HepG2 (cell line): ENCODE measurements around the gene TMPRSS11E. TPM values are rescaled to one million over a fixed set of nuclear protein-coding genes. Genes with fewer than 3 reads are reported as not detected.

Experiments used
- MAFK ChIP-seq, 2 experiments: IDR thresholded peaks in 1 of 2; conservative IDR thresholded peaks in 1 of 2; 2 replicates each; pipeline ENCODE4 v1.6.1; 2011; ENCODE audit warnings: improper control_type of control experiment in 2 of 2, low read length in 2 of 2
- POLR2A ChIP-seq, 2 experiments: IDR thresholded peaks; 2 replicates each; pipeline ENCODE4 v1.6.1; 2011; ENCODE audit warnings: low read depth in 2 of 2, low read length in 2 of 2, mild to moderate bottlenecking in 1 of 2, moderate library complexity in 1 of 2; ENCODE audit not compliant: insufficient read depth in 1 of 2
- PRDM10 ChIP-seq: sonication (generic); formaldehyde crosslinking; IDR thresholded peaks from 2 replicates; pipeline ENCODE4 v1.4.0; 2020; ENCODE audit warnings: low read depth, missing genetic modification reagents
- ZBTB40 ChIP-seq, 2 experiments: fragments of 450-650 bp in 1 of 2; sonication (generic) in 1 of 2; formaldehyde crosslinking in 1 of 2; IDR thresholded peaks; 2 replicates each; pipeline versions ENCODE4 v1.6.1 to v1.8.0; 2016 to 2022; ENCODE audit warnings: antibody characterized with exemption in 1 of 2, mild to moderate bottlenecking in 1 of 2, missing genetic modification reagents in 1 of 2
- ZNF441 ChIP-seq: sonication (generic); formaldehyde crosslinking; IDR thresholded peaks from 2 replicates; pipeline ENCODE4 v1.7.0; 2021; ENCODE audit warnings: missing genetic modification reagents, borderline replicate concordance
- ZNF557 ChIP-seq: sonication (generic); formaldehyde crosslinking; IDR thresholded peaks from 2 replicates; pipeline ENCODE4 v1.4.0; 2020; ENCODE audit warnings: missing genetic modification reagents
- ZNF619 ChIP-seq: sonication (generic); formaldehyde crosslinking; IDR thresholded peaks from 2 replicates; pipeline ENCODE4 v1.4.0; 2020; ENCODE audit warnings: mild to moderate bottlenecking, missing genetic modification reagents
- ZNF770 ChIP-seq: sonication (generic); formaldehyde crosslinking; IDR thresholded peaks from 2 replicates; pipeline ENCODE4 v1.5.0; 2020; ENCODE audit warnings: mild to moderate bottlenecking, missing genetic modification reagents
- polyA plus RNA-seq, 8 experiments: library from polyadenylated mRNA; depleted of rRNA in 3 of 8; stranded (reverse) in 7 of 8; unstranded in 1 of 8; fragments of >200 nt; fragmentation: Illumina TruSeq in 4 of 8; extraction: Trizol in 4 of 8; gene quantifications; 2 replicates each; pipeline versions ENCODE4 v1.2.1 to v1.2.3, GENCODE V29; 2011 to 2016; ENCODE audit warnings: low read depth in 4 of 8, missing spikeins in 1 of 8, mixed read lengths in 1 of 8; ENCODE audit not compliant: insufficient read depth in 1 of 8
- total RNA-seq, 5 experiments: library from RNA; depleted of rRNA; stranded (reverse); fragments of >200 nt; fragmentation: Illumina TruSeq; extraction: Trizol; gene quantifications; 2 replicates each; pipeline ENCODE4 v1.2.3, GENCODE V29; 2016; ENCODE audit warnings: low read depth in 1 of 5

The TMPRSS11E gene
- total and polyA plus RNA-seq, 2 of the 13 experiments (the other 11 are each of a cell fraction or from before 2014, with no cell fraction given) = not detected

GRCh38 chr4:68410149-68410548 lies 37.1 kb upstream of the TMPRSS11E start (continued):
- TF ChIP-seq ZBTB40 (IDR thresholded peaks at IDR 0.05) (no peak), ZBTB40 (CRISPR knock-in tag; IDR thresholded peaks at IDR 0.05) (no peak), MAFK (conservative IDR thresholded peaks at IDR 0.05 in 1 of 2, IDR thresholded peaks at IDR 0.05 in 1 of 2; ENCODE audit: low read length in 2 of 2) (no peak), ZNF441 (CRISPR knock-in tag) (no peak), ZNF557 (CRISPR knock-in tag) (no peak), POLR2A (IDR thresholded peaks at IDR 0.05; ENCODE audit: insufficient read depth in 1 of 2, low read depth in 2 of 2, low read length in 2 of 2) (no peak), PRDM10 (no peak), ZNF770 (CRISPR knock-in tag) (no peak), ZNF619 (CRISPR knock-in tag) (no peak)
